Measurements from ENCODE around the gene TEX261. TPM values are rescaled to one million over a fixed set of nuclear protein-coding genes. Genes with fewer than 3 reads are reported as not detected.

The TEX261 gene
- total RNA-seq, 1 donor from 2014 or later, result 133 TPM

- no peak overlapping the region for H3K27ac ChIP-seq
- no peak overlapping the region for H3K4me3 ChIP-seq
- H3K27me3 ChIP-seq, result no peaks in the 10 kb centered on the region
- no peak for TF ChIP-seq CTCF (IDR thresholded peaks at IDR 0.05)
- H3K9me3 ChIP-seq, result no peaks in the 10 kb centered on the region
- peaks cover 0 to 17% of the 10 kb centered on the region in 2 donors for H3K36me3 ChIP-seq
- intact Hi-C loops (cut with DNase I), result no loop called here
- peaks cover 0 to 16% of the 10 kb centered on the region in 2 donors for H3K4me1 ChIP-seq
- DNase-seq (ENCODE audit: low spot score in 2 of 2), result peak in 1 of 2 donors; percentile 44
Measured at GRCh38 chr2:70981421-70981820, 13.3 kb downstream of the TEX261 start.

GRCh38 chr2:70979626-70980025 lies 15.0 kb downstream of the TEX261 start:
- peaks cover 0 to 5% of the 10 kb centered on the region in 2 donors for H3K36me3 ChIP-seq
- H3K4me1 ChIP-seq, result peaks cover 0 to 16% of the 10 kb centered on the region in 2 donors
- H3K27me3 ChIP-seq, result no peaks in the 10 kb centered on the region
- intact Hi-C loops (cut with DNase I), result loop anchor here (5.0 to 10.0 kb wide), 4 partner anchors 148 to 732 kb away; partner anchors contain the start of genes FAM136A, PAIP2B and TIA1
- TF ChIP-seq CTCF (IDR thresholded peaks at IDR 0.05), result no peak
- DNase-seq (ENCODE audit: low spot score in 2 of 2), result peak in 1 of 2 donors; percentile 63
- no peak overlapping the region for H3K4me3 ChIP-seq
- H3K9me3 ChIP-seq, result no peaks in the 10 kb centered on the region
- H3K27ac ChIP-seq, result peak overlapping the region; percentile 82 to 94

GRCh38 chr2:70979180-70979488 lies 15.5 kb downstream of the TEX261 start:
- peak overlapping the region; percentile 82 to 94 for H3K27ac ChIP-seq
- H3K9me3 ChIP-seq, result no peaks in the 10 kb centered on the region
- peaks cover 0 to 16% of the 10 kb centered on the region in 2 donors for H3K4me1 ChIP-seq
- intact Hi-C loops (cut with DNase I), result loop anchor here (5.0 to 10.0 kb wide), 4 partner anchors 148 to 732 kb away; partner anchors contain the start of genes FAM136A, PAIP2B and TIA1
- peak overlapping the region; percentile 75 to 94 for H3K4me3 ChIP-seq
- no peak for DNase-seq (ENCODE audit: low spot score in 2 of 2)
- TF ChIP-seq CTCF (IDR thresholded peaks at IDR 0.05), result no peak
- H3K27me3 ChIP-seq, result no peaks in the 10 kb centered on the region
- peaks cover 0 to 5% of the 10 kb centered on the region in 2 donors for H3K36me3 ChIP-seq

- peak in 1 of 2 donors; percentile 80 for DNase-seq (ENCODE audit: low spot score in 2 of 2)
- H3K27ac ChIP-seq, result peak within 1 kb of the TSS; percentile 82 to 94
- intact Hi-C loops (cut with DNase I), result loop anchor here (1.0 to 10.0 kb wide), 5 partner anchors 90 to 731 kb away; partner anchors contain the start of genes FAM136A, NAGK, PAIP2B and TIA1
- peak within 1 kb of the TSS; percentile 75 to 94 for H3K4me3 ChIP-seq
- peaks cover 0 to 16% of the 10 kb centered on the region in 2 donors for H3K4me1 ChIP-seq
- no peaks in the 10 kb centered on the region for H3K9me3 ChIP-seq
- peaks cover 0 to 4% of the 10 kb centered on the region in 2 donors for H3K36me3 ChIP-seq
- no peaks in the 10 kb centered on the region for H3K27me3 ChIP-seq
- TF ChIP-seq CTCF (IDR thresholded peaks at IDR 0.05), result no peak
Measured at GRCh38 chr2:70978341-70979179, 16.1 kb downstream of the TEX261 start, which contains the start of gene ANKRD53. Gene ANKRD53 (plus strand): TSS chr2:70978630. CDS start chr2:70978646, 16 bp downstream.

GRCh38 chr2:70977605-70978205 lies 17.0 kb downstream of the TEX261 start:
- Histone ChIP-seq H3K4me1 (peaks cover 0 to 16% of the 10 kb centered on the region in 2 donors), H3K9me3 (no peaks in the 10 kb centered on the region), H3K27me3 (no peaks in the 10 kb centered on the region), H3K4me3 (peak overlapping the region; percentile 64 to 75), H3K36me3 (no peaks in the 10 kb centered on the region), H3K27ac (peak overlapping the region; percentile 82 to 94)
- intact Hi-C loops (cut with DNase I), result loop anchor here (1.0 to 10.0 kb wide), 6 partner anchors 17 to 730 kb away; partner anchors contain the start of genes FAM136A, NAGK, PAIP2B and TEX261
- DNase-seq (ENCODE audit: low spot score in 2 of 2), result peak in 1 of 2 donors; percentile 92
- no peak for TF ChIP-seq CTCF (IDR thresholded peaks at IDR 0.05)
